Measurements from ENCODE around the gene CRYZL1.

CRYZL1 gene

DNA sequence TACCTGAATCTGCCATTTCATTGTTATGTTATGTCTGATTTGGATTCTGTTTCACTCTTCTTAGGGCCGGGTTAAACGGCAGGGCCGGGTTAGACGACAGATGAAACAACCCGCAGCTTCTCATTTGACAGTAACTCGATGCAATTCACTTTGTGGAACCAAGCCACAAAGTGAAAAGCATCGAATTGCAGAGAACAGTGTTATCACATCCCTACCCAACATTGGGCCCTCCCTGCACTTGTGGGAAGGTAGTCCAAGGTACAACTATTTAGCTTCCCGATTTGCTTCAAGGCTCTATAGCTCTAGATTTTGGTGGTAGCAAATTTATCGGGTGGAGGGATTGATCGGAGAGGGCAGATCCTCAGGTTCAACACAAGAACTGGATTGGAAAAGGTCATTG is 81.7 kb downstream of the CRYZL1 start:
- no peak for DNase-seq (ENCODE audit: low read depth)

DNA sequence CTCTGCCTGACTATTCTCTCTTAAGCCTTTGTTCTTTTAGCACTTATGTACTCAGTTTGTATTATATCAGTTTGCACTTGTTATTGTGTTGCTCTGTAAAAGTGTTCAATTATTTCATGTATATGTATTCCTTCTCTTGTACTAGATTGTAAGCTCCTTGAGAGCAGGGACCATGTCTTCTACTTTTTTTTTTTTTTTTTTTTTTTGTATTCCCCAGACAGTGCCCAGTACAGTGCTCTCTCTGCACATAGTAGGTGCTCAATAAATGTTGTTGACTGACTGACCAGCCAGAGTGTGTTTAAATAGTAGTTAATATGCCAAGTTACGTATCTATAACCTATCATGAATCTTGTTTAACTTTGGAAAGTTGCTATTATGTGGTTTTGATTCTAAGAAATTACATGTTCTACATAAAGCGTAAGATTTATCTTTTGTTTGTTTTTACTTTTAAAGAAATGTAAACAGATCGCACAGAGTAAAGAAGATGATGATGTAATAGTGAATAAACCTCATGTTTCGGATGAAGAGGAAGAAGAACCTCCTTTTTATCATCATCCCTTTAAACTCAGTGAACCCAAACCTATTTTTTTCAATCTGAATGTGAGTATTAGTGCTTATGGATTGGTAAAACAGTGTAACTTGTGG is 82.6 kb downstream of the CRYZL1 start:
- DNase-seq (ENCODE audit: low read depth) = no peak

DNA sequence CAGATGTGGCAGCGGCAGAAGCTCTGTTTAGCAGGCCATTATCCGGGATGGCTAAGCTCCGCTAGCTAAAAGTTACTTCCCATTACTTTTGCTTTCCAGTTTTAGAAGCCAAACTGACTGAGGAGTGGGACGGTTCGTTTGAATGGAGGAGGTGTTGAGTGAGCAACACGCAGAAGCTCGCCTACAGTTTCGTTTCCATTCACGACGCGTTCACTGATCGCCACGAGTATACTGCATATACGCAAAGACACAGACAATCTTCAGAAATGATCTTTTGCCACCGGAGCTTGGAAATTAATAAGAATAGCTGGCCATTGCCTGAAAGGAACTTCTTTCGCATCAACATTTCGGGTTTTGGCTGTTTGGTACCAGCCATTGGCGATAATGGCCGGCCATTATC is 84.1 kb downstream of the CRYZL1 start:
- DNase-seq (ENCODE audit: low read depth) = no peak

DNA sequence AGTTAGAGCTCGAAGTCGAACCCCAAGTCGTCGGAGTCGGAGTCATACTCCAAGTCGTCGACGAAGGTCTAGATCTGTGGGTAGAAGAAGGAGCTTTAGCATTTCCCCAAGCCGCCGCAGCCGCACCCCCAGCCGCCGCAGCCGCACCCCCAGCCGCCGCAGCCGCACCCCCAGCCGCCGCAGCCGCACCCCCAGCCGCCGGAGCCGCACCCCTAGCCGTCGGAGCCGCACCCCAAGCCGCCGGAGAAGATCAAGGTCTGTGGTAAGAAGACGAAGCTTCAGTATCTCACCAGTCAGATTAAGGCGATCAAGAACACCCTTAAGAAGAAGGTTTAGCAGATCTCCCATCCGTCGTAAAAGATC is 86.6 kb downstream of the CRYZL1 start:
- no peak for DNase-seq (ENCODE audit: low read depth)

DNA sequence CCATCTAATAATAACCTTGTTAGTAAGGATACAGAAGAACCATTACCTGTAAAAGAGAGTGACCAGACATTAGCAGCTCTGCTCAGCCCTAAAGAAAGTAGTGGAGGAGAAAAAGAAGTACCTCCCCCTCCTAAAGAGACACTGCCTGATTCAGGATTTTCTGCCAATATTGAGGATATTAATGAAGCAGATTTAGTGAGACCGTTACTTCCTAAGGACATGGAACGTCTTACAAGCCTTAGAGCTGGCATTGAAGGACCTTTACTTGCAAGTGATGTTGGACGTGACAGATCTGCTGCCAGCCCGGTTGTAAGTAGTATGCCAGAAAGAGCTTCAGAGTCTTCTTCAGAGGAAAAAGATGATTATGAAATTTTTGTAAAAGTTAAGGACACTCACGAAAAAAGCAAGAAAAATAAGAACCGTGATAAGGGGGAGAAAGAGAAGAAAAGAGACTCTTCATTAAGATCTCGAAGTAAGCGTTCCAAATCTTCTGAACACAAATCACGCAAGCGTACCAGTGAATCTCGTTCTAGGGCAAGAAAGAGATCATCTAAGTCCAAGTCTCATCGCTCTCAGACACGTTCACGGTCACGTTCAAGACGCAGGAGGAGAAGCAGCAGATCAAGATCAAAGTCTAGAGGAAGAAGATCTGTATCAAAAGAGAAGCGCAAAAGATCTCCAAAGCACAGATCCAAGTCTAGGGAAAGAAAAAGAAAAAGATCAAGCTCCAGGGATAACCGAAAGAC is 87.1 kb downstream of the CRYZL1 start:
- DNase-seq (ENCODE audit: low read depth) = no peak

DNA sequence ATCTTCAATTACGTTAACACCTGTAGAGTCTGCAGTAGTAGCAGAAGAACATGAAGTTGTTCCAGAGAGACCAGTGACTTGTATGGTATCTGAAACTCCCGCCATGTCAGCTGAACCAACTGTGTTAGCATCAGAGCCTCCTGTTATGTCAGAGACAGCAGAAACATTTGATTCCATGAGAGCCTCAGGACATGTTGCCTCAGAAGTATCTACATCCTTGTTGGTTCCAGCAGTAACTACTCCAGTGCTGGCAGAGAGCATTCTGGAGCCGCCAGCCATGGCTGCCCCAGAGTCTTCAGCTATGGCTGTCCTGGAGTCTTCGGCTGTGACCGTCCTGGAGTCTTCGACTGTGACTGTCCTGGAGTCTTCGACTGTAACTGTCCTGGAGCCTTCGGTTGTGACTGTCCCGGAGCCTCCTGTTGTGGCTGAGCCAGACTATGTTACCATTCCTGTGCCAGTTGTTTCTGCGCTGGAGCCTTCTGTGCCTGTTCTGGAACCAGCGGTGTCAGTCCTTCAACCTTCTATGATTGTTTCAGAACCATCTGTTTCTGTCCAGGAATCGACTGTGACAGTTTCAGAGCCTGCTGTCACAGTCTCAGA is 88.4 kb downstream of the CRYZL1 start:
- no peak for DNase-seq (ENCODE audit: low read depth)

DNA sequence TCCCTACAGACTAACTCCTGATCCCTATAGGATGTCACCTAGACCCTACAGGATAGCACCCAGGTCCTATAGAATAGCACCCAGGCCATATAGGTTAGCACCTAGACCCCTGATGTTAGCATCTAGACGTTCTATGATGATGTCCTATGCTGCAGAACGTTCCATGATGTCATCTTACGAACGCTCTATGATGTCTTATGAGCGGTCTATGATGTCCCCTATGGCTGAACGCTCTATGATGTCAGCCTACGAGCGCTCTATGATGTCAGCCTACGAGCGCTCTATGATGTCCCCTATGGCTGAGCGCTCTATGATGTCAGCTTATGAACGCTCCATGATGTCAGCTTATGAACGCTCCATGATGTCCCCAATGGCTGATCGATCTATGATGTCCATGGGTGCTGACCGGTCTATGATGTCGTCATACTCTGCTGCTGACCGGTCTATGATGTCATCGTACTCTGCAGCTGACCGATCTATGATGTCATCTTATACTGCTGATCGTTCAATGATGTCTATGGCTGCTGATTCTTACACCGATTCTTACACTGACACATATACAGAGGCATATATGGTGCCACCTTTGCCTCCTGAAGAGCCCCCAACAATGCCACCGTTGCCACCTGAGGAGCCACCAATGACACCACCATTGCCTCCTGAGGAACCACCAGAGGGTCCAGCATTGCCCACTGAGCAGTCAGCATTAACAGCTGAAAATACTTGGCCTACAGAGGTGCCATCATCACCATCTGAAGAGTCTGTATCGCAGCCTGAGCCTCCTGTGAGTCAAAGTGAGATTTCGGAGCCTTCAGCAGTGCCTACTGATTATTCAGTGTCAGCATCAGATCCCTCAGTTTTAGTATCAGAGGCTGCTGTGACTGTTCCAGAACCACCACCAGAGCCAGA is 89.2 kb downstream of the CRYZL1 start:
- no peak for DNase-seq (ENCODE audit: low read depth)

DNA sequence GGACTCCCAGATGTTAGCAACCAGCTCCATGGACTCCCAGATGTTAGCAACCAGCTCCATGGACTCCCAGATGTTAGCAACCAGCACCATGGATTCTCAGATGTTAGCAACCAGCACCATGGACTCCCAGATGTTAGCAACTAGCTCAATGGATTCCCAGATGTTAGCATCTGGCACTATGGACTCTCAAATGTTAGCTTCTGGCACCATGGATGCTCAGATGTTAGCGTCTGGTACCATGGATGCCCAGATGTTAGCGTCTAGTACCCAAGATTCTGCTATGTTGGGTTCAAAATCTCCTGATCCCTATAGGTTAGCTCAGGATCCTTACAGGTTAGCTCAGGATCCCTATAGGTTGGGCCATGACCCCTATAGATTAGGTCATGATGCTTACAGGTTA is 89.9 kb downstream of the CRYZL1 start:
- DNase-seq (ENCODE audit: low read depth) = no peak

DNA sequence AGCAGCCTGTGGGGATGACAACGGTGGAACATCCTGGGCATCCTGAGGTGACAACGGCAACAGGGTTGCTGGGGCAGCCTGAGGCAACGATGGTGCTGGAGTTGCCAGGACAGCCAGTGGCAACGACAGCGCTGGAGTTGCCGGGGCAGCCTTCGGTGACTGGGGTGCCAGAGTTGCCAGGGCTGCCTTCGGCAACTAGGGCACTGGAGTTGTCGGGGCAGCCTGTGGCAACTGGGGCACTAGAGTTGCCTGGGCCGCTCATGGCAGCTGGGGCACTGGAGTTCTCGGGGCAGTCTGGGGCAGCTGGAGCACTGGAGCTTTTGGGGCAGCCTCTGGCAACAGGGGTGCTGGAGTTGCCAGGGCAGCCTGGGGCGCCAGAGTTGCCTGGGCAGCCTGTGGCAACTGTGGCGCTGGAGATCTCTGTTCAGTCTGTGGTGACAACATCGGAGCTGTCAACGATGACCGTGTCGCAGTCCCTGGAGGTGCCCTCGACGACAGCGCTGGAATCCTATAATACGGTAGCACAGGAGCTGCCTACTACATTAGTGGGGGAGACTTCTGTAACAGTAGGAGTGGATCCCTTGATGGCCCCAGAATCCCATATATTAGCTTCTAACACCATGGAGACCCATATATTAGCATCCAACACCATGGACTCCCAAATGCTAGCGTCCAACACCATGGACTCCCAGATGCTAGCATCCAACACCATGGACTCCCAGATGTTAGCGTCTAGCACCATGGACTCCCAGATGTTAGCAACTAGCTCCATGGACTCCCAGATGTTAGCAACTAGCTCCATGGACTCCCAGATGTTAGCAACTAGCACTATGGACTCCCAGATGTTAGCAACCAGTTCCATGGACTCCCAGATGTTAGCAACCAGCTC is 90.5 kb downstream of the CRYZL1 start:
- DNase-seq (ENCODE audit: low read depth) = no peak

DNA sequence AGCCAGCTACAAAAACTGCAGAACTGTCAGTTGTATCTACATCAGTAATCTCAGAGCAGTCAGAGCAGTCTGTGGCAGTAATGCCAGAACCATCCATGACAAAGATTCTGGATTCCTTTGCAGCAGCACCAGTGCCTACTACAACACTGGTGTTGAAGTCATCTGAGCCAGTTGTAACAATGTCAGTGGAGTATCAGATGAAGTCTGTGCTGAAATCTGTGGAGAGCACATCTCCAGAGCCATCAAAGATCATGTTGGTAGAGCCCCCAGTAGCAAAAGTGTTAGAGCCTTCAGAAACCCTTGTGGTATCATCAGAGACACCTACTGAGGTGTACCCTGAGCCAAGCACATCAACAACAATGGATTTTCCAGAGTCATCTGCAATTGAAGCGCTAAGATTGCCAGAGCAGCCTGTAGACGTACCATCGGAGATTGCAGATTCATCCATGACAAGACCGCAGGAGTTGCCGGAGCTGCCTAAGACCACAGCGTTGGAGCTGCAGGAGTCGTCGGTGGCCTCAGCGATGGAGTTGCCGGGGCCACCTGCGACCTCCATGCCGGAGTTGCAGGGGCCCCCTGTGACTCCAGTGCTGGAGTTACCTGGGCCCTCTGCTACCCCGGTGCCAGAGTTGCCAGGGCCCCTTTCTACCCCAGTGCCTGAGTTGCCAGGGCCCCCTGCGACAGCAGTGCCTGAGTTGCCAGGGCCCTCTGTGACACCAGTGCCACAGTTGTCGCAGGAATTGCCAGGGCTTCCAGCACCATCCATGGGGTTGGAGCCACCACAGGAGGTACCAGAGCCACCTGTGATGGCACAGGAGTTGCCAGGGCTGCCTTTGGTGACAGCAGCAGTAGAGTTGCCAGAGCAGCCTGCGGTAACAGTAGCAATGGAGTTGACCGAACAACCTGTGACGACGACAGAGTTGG is 91.4 kb downstream of the CRYZL1 start:
- DNase-seq (ENCODE audit: low read depth) = no peak

DNA sequence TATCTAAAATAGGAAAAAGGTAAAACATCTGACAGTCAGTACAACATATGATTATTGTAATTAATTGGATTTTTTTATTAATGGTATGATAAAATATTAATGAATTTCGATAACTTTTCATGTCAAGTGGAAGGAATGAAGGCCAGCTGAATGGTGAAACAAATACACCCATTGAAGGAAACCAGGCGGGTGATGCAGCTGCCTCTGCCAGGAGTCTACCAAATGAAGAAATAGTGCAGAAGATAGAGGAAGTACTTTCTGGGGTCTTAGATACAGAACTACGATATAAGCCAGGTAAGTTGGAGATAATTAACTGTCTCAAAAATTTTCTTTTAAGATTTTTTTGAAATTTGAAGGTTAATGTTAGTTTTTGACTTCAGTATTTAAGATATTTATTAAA is 95.5 kb downstream of the CRYZL1 start:
- no peak for DNase-seq (ENCODE audit: low read depth)

DNA sequence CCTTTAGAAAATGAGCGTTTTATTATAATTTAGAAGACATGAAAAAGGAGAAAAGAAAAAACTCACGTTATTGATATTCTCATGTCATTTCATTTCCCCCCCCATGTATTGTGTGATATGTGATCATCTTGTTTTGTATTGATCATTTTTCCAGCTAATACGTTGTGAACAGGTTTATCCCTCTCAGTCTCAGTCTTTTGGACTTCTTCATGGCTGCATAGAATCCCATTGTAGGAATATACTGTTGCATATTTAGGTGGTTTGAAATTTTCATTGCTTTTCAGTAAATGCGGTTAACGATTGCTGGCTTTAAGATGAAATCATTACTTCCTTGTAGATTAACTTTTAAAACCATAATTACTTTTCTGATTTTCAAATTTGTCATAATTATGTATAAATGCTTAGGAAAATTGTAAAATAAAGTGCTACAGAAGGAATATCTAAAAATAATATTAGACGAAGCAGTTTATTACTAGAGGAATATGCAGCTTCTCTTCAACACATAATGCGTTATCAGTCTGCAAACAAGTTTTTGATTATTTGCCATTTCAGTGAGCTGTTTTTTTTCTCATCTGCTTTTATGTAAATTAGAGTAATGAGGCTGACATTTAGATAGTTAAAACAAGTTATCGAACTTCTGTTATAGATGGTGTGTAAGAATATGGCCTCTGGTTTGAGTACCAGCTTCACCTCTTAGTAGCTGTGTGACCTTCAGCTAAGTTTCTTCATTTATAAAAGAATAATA is 96.9 kb downstream of the CRYZL1 start:
- no peak for DNase-seq (ENCODE audit: low read depth)

DNA sequence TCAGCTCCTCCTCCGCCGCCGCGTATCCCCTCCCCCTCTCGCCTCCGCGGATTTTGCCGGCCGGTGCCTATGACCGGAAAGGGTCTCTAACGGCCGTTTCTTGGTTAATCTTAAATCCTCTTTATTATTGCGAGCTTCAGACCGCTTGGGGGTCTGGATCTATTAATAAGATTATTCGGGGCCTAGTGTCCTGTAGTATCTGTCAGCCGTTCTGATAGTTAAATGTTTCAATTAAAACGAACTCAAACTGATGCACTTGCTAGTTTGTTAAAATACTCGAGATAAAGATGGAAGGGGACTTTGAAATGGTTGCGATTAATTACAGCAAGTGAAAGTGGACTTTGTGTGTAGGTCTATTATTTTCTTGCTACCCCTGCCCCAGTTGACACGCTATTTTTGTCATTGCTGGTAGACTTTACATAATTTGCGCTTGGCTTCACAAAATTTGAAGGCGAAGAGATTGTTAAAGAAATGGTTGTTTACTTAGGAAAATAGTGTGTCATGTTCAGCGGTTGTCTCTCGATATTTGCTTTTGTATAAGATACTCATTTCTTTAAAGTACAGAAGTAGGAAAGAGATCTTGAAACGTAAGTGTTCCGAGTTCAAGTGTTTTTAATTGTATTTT is 97.9 kb downstream of the CRYZL1 start:
- DNase-seq (ENCODE audit: low read depth) = no peak

DNA sequence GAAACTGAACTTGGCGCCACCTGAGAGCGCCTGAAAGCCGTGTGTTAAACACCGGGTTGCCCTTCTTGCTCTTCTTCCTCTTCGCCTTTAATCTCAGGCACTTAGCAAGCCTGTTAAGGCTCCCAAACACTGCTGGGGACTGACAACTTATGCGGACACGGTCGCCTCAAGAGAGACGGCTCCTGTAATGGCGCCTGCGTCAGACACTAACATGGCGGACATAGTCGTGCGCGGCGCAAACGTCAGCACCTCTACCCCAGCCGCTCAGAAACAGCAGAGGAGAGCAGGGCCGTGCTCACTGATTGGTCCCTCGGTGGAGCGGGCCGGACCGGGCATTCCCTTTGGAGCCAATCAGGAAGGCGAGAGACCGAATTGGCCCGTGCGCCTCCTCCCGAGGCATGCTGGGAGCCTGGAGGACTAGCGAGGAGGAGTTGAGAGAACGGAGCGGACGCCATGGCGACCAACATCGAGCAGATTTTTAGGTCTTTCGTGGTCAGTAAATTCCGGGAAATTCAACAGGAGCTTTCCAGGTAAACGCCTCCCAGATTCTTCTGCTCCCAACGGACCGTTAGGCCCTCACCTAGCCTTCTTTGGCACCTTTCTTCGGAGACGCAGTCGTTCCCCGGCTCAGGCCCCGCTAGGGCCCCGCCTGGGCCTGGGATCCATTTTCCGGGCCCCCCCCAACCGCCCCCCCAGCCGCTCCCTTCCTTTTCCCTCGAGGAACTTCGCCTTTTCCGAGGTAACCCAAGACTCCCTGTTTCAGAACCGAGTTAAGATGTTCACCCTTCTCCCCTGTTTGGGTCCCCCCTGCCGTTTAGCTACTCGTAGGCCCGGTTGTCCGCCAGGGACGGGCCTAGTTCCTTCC is 98.7 kb downstream of the CRYZL1 start, which contains the start of gene SON:
Gene SON, plus strand, starts transcription at position 399 of the 865 bp plus-strand sequence. Its CDS starts 55 bp downstream, at position 454.
- peak; percentile 96 for DNase-seq (ENCODE audit: low read depth)

DNA sequence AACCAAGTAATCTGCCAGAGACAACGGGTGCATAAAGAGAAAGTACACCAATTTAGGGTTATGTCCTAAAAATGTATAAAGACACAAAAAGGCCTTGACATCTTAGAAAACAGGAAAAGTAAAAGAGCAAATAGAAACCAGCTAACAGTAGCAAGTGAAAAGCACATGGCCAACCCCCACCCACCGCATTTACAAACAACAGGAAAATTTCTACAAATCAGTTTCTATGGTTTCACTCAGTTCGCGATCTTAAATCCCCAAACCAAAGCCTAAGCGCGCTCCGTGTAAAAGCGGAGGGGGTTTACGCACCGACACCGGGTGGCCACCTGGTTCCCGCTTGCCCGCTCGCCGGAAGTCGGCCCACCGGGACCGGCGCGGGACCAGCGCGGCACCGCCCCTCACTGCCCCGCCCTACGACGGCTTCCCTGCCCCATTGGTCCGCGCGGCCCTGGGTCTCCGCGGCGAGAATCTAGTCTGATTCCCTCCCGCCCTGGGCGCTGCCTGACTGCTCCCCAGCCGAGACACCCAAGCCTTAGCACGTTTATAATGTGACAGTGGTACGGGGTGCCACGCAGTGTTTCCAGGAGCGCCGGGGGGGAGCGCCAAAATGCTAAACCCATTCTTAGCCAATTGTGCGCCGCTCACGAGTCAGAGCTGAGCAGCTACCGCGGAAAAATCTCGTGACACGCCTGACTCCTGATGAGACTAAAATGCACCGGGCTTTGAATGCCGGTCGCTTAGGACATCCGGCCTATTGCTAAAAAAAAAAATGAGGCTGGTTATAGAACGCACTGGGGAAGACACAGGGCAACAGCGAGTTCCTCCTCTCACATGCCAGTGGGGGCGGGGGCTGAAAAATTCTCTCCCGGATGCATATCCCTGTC is 99.5 kb downstream of the CRYZL1 start, which contains the start of gene GART:
Gene GART, minus strand, starts transcription at position 362 of the 884 bp plus-strand sequence. CDS start 2,802 bp downstream, outside the sequence.
- peak; percentile 64 for DNase-seq (ENCODE audit: low read depth)

DNA sequence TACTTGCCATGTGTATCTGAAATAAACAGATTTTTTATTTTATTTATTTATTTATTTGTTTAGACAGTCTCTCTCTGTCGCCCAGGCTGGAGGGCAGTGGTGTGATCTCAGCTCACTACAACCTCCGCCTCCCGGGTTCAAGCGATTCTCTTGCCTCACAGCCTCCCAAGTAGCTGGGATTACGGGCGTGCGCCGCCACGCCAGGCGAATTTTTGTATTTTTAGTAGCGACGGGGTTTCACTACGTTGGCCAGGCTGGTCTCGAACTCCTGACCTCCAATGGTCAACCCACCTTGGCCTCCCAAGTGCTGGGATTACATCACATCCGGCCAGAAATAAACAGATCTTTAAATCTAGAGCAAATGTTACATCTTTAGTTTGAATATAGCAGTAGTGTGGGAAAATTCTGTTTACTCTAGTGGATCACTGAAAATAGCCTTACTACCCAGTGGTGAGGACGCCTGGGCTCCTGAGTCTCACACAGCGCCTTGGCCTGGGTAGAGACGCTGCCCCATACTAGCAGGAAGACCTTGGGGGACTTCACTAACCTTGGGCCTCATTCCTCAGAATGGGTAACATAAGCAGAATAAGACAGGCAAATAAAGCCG is 100.3 kb downstream of the CRYZL1 start:
- DNase-seq (ENCODE audit: low read depth) = no peak

All from stimulated activated CD8-positive, alpha-beta memory T cell treated with anti-CD3 and anti-CD28 coated beads, Interleukin-12 subunit alpha, Interleukin-12 subunit beta, amount 100 ng/mL, for 1 hour (primary cell).